Measurements from ENCODE around the gene SBF2. TPM values are rescaled to one million over a fixed set of nuclear protein-coding genes. Genes with fewer than 3 reads are reported as not detected.
A peak's percentile ranks its signal among the peaks of the same experiment; 100 is the strongest.

The SBF2 gene
- total RNA-seq, 1 experiment from 2014 or later = 31.3 TPM

DNA sequence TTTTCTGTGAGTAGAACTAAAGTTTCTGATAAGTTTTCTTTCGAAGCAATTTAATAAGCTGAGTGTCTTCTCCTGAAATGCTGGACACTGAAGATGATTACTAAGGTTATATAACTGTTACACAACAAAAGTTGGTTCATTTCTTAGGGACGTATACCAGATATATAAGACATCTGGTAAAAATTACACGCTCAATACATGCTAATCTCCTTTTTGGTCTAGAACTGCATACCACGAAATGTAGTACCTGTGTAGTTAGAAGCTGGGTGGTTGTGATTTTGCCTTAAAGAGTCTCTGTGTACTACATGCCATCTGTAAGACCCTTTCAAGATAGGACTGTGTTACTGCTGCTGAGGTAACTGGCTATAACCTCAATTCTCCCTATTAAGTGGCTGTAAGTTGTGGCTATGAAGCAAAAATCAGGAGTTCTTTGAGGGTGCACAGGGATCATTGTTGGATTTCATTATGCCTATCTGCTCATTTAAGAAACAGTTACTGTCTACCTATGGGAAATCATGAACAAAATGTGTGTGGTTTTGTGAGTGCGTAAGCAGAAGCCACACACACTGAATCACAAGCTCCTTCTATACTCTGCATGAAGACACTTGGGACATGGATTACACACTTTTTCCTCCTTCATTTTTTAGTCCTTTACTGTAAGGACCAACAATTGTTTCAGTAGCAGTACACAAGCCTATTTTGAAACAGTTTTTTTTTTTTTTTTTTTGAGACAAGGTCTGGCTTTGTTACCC, 434.3 kb downstream of the SBF2 start:
- no peaks in the 10 kb centered on the region for H3K9me2 ChIP-seq (replicated peaks; ENCODE audit: low read length)
- ChIA-PET POLR2A (ENCODE audit: unreplicated experiment) (no interaction called here), CTCF (no interaction called here)
- peaks cover 4% of the 10 kb centered on the region; the same call in 1 of the 2 replicates for H3K36me3 ChIP-seq (ENCODE audit: low read depth, low read length)
- no peaks in the 10 kb centered on the region for H3K27me3 ChIP-seq (ENCODE audit: low read length)
- no TSS peak for BruUV-seq (replicated peaks)
- no peak overlapping the region for H3K4me2 ChIP-seq (ENCODE audit: low read length)
- no peak overlapping the region for H3K4me3 ChIP-seq (ENCODE audit: low read length)
- ATAC-seq (no peak), DNase-seq (no peak)
- no peak overlapping the region for H3K27ac ChIP-seq (ENCODE audit: low read length)
- intact Hi-C loops (cut with micrococcal nuclease) = loop anchor here (5.0 kb wide), 2 partner anchors 48 to 448 kb away; partner anchors contain the start of gene ADM
- TF ChIP-seq EZH2 (IDR thresholded peaks at IDR 0.05; ENCODE audit: low read length, unreplicated experiment) (no peak), EZH2phosphoT487 (IDR thresholded peaks at IDR 0.05; ENCODE audit: borderline replicate concordance, low read length) (no peak)
- TF ChIP-seq, protein P1, sequence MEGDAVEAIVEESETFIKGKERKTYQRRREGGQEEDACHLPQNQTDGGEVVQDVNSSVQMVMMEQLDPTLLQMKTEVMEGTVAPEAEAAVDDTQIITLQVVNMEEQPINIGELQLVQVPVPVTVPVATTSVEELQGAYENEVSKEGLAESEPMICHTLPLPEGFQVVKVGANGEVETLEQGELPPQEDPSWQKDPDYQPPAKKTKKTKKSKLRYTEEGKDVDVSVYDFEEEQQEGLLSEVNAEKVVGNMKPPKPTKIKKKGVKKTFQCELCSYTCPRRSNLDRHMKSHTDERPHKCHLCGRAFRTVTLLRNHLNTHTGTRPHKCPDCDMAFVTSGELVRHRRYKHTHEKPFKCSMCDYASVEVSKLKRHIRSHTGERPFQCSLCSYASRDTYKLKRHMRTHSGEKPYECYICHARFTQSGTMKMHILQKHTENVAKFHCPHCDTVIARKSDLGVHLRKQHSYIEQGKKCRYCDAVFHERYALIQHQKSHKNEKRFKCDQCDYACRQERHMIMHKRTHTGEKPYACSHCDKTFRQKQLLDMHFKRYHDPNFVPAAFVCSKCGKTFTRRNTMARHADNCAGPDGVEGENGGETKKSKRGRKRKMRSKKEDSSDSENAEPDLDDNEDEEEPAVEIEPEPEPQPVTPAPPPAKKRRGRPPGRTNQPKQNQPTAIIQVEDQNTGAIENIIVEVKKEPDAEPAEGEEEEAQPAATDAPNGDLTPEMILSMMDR (conservative IDR thresholded peaks at IDR 0.05; ENCODE audit: low read depth, low read length) = no peak
- H3K4me1 ChIP-seq (ENCODE audit: insufficient read depth, low read length) = peaks cover 21% of the 10 kb centered on the region
- no peak overlapping the region for H3K9ac ChIP-seq (ENCODE audit: low read length)
- H3K79me2 ChIP-seq (ENCODE audit: low read length) = no peaks in the 10 kb centered on the region
- no peaks in the 10 kb centered on the region for H4K20me1 ChIP-seq (ENCODE audit: low read length)
- no peaks in the 10 kb centered on the region for H3F3A ChIP-seq (ENCODE audit: low read length, unreplicated experiment)
- no peaks in the 10 kb centered on the region for H3K9me3 ChIP-seq (ENCODE audit: low read length)
- H2AFZ ChIP-seq (ENCODE audit: low read length) = no peak overlapping the region

DNA sequence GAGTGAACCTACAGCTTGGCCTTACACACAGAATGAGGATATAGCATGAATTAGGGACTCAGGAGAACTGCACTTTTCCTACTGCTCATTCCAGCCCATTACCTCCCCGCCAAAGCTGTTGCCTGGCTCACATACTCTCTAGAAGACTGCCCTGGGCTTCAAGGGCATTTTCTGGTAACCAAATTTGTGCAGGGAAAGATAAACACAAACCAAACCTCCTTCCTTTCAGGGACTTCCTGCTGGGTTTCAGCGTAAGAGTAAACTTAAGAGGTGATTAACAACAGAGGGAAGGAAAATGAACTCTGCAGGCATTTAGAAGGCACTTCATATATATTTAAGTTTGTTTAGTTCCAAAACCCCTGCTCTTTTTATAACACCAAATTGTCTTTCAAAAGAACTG, 435.2 kb downstream of the SBF2 start:
- H2AFZ ChIP-seq (ENCODE audit: low read length) = no peak overlapping the region
- no peak overlapping the region for H3K9ac ChIP-seq (ENCODE audit: low read length)
- H3K27ac ChIP-seq (ENCODE audit: low read length) = no peak overlapping the region
- CTCF ChIA-PET = no interaction called here
- H3K4me3 ChIP-seq (ENCODE audit: low read length) = no peak overlapping the region
- no peaks in the 10 kb centered on the region for H3K9me3 ChIP-seq (ENCODE audit: low read length)
- POLR2A ChIA-PET (ENCODE audit: unreplicated experiment) = no interaction called here
- DNase-seq = peak; percentile 13
- H3F3A ChIP-seq (ENCODE audit: low read length, unreplicated experiment) = no peaks in the 10 kb centered on the region
- H3K4me1 ChIP-seq (ENCODE audit: insufficient read depth, low read length) = peaks cover 21% of the 10 kb centered on the region
- intact Hi-C loops (cut with micrococcal nuclease) = loop anchor here (5.0 kb wide), 1 partner anchor 448 kb away; the partner anchor contains the start of gene ADM
- no TSS peak for BruUV-seq (replicated peaks)
- no peaks in the 10 kb centered on the region for H4K20me1 ChIP-seq (ENCODE audit: low read length)
- no peaks in the 10 kb centered on the region for H3K79me2 ChIP-seq (ENCODE audit: low read length)
- no peaks in the 10 kb centered on the region for H3K9me2 ChIP-seq (replicated peaks; ENCODE audit: low read length)
- peak; percentile 28 for ATAC-seq
- H3K36me3 ChIP-seq (ENCODE audit: low read depth, low read length) = peaks cover 4% of the 10 kb centered on the region; the same call in 1 of the 2 replicates
- no peak overlapping the region for H3K4me2 ChIP-seq (ENCODE audit: low read length)
- H3K27me3 ChIP-seq (ENCODE audit: low read length) = no peaks in the 10 kb centered on the region
- TF ChIP-seq EZH2phosphoT487 (IDR thresholded peaks at IDR 0.05; ENCODE audit: borderline replicate concordance, low read length) (no peak), EZH2 (IDR thresholded peaks at IDR 0.05; ENCODE audit: low read length, unreplicated experiment) (no peak)
- TF ChIP-seq, protein P1 (conservative IDR thresholded peaks at IDR 0.05; ENCODE audit: low read depth, low read length) = no peak

DNA sequence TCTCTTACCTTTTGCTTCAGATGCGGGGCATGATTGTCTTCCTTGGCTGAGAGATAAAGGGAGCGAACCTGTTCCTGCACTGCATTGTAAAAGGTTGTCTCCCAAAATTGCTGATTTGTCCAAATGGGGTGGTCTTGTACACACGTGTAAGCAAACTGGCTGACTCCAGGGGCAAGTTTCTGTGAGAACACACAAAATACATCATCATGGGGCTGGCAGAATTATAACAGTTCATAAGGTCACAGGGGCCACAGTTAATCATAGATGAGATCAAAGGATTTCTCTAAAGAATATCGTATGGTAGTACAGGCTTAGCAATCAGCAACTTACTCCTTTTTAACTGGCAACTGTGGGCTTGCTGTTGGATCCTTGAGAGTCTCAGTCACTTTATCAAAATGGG, 435.8 kb downstream of the SBF2 start:
- H3K4me1 ChIP-seq (ENCODE audit: insufficient read depth, low read length) = peaks cover 21% of the 10 kb centered on the region
- BruUV-seq (replicated peaks) = no TSS peak
- H3K9ac ChIP-seq (ENCODE audit: low read length) = no peak overlapping the region
- POLR2A ChIA-PET (ENCODE audit: unreplicated experiment) = no interaction called here
- no peaks in the 10 kb centered on the region for H3K9me3 ChIP-seq (ENCODE audit: low read length)
- no peaks in the 10 kb centered on the region for H3K27me3 ChIP-seq (ENCODE audit: low read length)
- peaks cover 4% of the 10 kb centered on the region; the same call in 1 of the 2 replicates for H3K36me3 ChIP-seq (ENCODE audit: low read depth, low read length)
- CTCF ChIA-PET = interaction anchor here (1.1 kb wide), 1 partner anchor 100 kb away, joined by 3 read pairs; no protein-coding TSS in a partner anchor
- no peaks in the 10 kb centered on the region for H3K9me2 ChIP-seq (replicated peaks; ENCODE audit: low read length)
- no peaks in the 10 kb centered on the region for H4K20me1 ChIP-seq (ENCODE audit: low read length)
- DNase-seq (no peak), ATAC-seq (no peak)
- H2AFZ ChIP-seq (ENCODE audit: low read length) = no peak overlapping the region
- no peak overlapping the region for H3K4me3 ChIP-seq (ENCODE audit: low read length)
- H3K4me2 ChIP-seq (ENCODE audit: low read length) = no peak overlapping the region
- H3K79me2 ChIP-seq (ENCODE audit: low read length) = no peaks in the 10 kb centered on the region
- no peak for TF ChIP-seq EZH2 (IDR thresholded peaks at IDR 0.05; ENCODE audit: low read length, unreplicated experiment)
- TF ChIP-seq, protein P1 (conservative IDR thresholded peaks at IDR 0.05; ENCODE audit: low read depth, low read length) = no peak
- TF ChIP-seq EZH2phosphoT487 (IDR thresholded peaks at IDR 0.05; ENCODE audit: borderline replicate concordance, low read length) = no peak
- intact Hi-C loops (cut with micrococcal nuclease) = loop anchor here (5.0 kb wide), 1 partner anchor 449 kb away; the partner anchor contains the start of gene ADM
- H3F3A ChIP-seq (ENCODE audit: low read length, unreplicated experiment) = no peaks in the 10 kb centered on the region
- no peak overlapping the region for H3K27ac ChIP-seq (ENCODE audit: low read length)
